SU-DHL-6 (cell line): ENCODE data around the gene JMJD7.

Source experiments
- H2AFZ ChIP-seq: fragments of 200-600 bp; sonication (generic); 2 replicates; pipeline ENCODE4 v1.6.1; 2014; ENCODE audit warnings: low read depth, mild to moderate bottlenecking, moderate library complexity, mixed read lengths, antibody characterized with exemption, low read length; ENCODE audit not compliant: severe bottlenecking
- H3F3A ChIP-seq: fragments of 200-600 bp; shearing (Covaris generic); 2 replicates; pipeline ENCODE4 v1.6.0; 2016; ENCODE audit warnings: antibody characterized with exemption, mild to moderate bottlenecking; ENCODE audit not compliant: insufficient read depth
- H3K27ac ChIP-seq: fragments of 200-600 bp; sonication (generic); 2 replicates; pipeline ENCODE4 v1.5.1; 2016; ENCODE audit warnings: low read depth, mild to moderate bottlenecking, low read length, moderate library complexity, mixed read lengths
- H3K27me3 ChIP-seq: fragments of 200-600 bp; sonication (generic), shearing (Covaris generic); 2 replicates; pipeline ENCODE4 v1.6.0; 2014; ENCODE audit warnings: mild to moderate bottlenecking, low read length
- H3K36me3 ChIP-seq: fragments of 200-600 bp; sonication (generic); 2 replicates; pipeline ENCODE4 v1.6.1; 2014; ENCODE audit warnings: mild to moderate bottlenecking, low read length, mixed read lengths
- H3K4me2 ChIP-seq: fragments of 300-600, 200-600 bp; shearing (Covaris generic), sonication (generic); 2 replicates; pipeline ENCODE4 v1.6.0; 2014; ENCODE audit warnings: low read length, low read depth, mild to moderate bottlenecking; ENCODE audit not compliant: poor library complexity, severe bottlenecking
- H3K4me3 ChIP-seq: fragments of 200-600 bp; sonication (generic); 2 replicates; pipeline ENCODE4 v1.5.1; 2014; ENCODE audit warnings: antibody characterized with exemption, low read length, mild to moderate bottlenecking, mixed read lengths; ENCODE audit not compliant: insufficient read depth, poor library complexity, severe bottlenecking
- H3K79me2 ChIP-seq: fragments of 200-600 bp; sonication (generic); 2 replicates; pipeline ENCODE4 v1.6.1; 2014; ENCODE audit warnings: mild to moderate bottlenecking, low read length, moderate library complexity; ENCODE audit not compliant: insufficient read depth
- H3K9ac ChIP-seq: fragments of 200-600 bp; sonication (generic); 2 replicates; pipeline ENCODE4 v1.7.0; 2014; ENCODE audit warnings: mild to moderate bottlenecking, low read length
- H3K9me2 ChIP-seq: fragments of 200-600 bp; sonication (generic); replicated peaks from 2 replicates; pipeline ENCODE4 v1.6.1; 2014; ENCODE audit warnings: low read length; ENCODE audit not compliant: insufficient read depth
- H3K9me3 ChIP-seq: fragments of 200-600 bp; sonication (generic); 2 replicates; pipeline ENCODE4 v1.6.1; 2014; ENCODE audit warnings: low read length, mixed read lengths; ENCODE audit not compliant: insufficient read depth
- H4K20me1 ChIP-seq: fragments of 200-600 bp; sonication (generic); 2 replicates; pipeline ENCODE4 v1.6.1; 2014; ENCODE audit warnings: low read depth, mild to moderate bottlenecking, antibody characterized with exemption, low read length, moderate library complexity, mixed read lengths
- EZH2phosphoT487 ChIP-seq: fragments of 200-600 bp; sonication (generic), shearing (Covaris generic); conservative IDR thresholded peaks from 2 replicates; pipeline ENCODE4 v1.6.1; 2018; ENCODE audit warnings: mild to moderate bottlenecking, antibody characterized with exemption, low read length, moderate library complexity, mixed read lengths
- TF ChIP-seq, protein P1 (sequence below): fragments of 200-600 bp; sonication (generic); IDR thresholded peaks from one replicate; pipeline ENCODE4 v1.5.1; 2017; ENCODE audit warnings: antibody characterized with exemption, mild to moderate bottlenecking, low read length, moderate library complexity; ENCODE audit not compliant: insufficient read depth, poor library complexity, severe bottlenecking

The JMJD7 gene

DNA sequence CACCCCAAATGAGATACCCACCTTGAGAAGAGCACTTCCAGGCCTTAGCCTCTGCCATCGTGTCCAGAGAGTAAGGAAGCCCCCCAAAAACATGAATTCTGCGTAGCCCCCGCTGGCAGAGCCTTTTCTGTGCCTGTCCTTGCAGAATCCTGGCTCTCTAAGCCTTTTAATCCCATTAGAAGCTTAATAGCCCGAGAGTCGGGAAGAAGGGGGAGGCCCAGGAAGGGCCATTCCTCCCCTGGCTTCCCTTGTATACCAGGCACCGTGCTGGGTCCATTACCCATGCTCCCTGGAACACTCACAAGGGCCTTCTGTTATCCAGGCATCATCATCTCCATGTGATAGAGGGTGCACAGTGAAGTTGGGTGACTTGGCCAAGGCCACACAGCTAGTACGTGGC lies 58.8 kb downstream of the JMJD7 start:
- Histone ChIP-seq H3K27me3 (no peaks in the 10 kb centered on the region), H3K9me2 (no peaks in the 10 kb centered on the region), H3K27ac (no peak overlapping the region), H3K4me3 (no peak overlapping the region), H3K9ac (no peak overlapping the region), H3K79me2 (no peaks in the 10 kb centered on the region), H3K4me2 (no peak overlapping the region), H3K36me3 (no peaks in the 10 kb centered on the region), H2AFZ (no peak overlapping the region), H3F3A (no peaks in the 10 kb centered on the region), H3K9me3 (no peaks in the 10 kb centered on the region), H4K20me1 (no peaks in the 10 kb centered on the region)
- TF ChIP-seq, protein P1, sequence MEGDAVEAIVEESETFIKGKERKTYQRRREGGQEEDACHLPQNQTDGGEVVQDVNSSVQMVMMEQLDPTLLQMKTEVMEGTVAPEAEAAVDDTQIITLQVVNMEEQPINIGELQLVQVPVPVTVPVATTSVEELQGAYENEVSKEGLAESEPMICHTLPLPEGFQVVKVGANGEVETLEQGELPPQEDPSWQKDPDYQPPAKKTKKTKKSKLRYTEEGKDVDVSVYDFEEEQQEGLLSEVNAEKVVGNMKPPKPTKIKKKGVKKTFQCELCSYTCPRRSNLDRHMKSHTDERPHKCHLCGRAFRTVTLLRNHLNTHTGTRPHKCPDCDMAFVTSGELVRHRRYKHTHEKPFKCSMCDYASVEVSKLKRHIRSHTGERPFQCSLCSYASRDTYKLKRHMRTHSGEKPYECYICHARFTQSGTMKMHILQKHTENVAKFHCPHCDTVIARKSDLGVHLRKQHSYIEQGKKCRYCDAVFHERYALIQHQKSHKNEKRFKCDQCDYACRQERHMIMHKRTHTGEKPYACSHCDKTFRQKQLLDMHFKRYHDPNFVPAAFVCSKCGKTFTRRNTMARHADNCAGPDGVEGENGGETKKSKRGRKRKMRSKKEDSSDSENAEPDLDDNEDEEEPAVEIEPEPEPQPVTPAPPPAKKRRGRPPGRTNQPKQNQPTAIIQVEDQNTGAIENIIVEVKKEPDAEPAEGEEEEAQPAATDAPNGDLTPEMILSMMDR = no peak
- no peak for TF ChIP-seq EZH2phosphoT487

DNA sequence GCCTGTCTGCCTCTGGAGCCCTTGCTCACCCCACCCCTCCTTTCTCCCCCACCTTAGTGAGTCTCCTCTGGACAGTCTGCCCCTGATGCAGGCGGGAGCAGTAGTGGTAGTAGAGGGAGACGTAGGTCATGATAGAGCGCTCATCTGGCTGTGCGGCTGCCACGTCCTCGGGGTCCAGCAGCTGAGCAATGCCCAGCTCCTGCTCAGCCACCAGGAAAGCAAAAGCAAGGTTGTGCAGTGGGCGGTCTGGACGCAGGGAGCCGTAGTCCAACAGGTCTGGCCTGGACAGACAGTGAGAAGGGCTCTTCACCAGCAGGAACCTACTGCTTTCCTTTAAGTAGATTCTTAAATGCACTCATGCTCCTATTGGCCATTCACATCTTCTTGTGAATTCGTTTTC lies 59.3 kb downstream of the JMJD7 start:
- no peaks in the 10 kb centered on the region for H3K9me2 ChIP-seq
- no peaks in the 10 kb centered on the region for H3K79me2 ChIP-seq
- H3K9me3 ChIP-seq = no peaks in the 10 kb centered on the region
- H3K27me3 ChIP-seq = no peaks in the 10 kb centered on the region
- no peaks in the 10 kb centered on the region for H3K36me3 ChIP-seq
- no peak for TF ChIP-seq EZH2phosphoT487
- TF ChIP-seq, protein P1 = no peak
- no peak overlapping the region for H3K4me3 ChIP-seq
- H3K27ac ChIP-seq = no peak overlapping the region
- H4K20me1 ChIP-seq = no peaks in the 10 kb centered on the region
- H3K4me2 ChIP-seq = no peak overlapping the region
- no peak overlapping the region for H3K9ac ChIP-seq
- H2AFZ ChIP-seq = no peak overlapping the region
- H3F3A ChIP-seq = no peaks in the 10 kb centered on the region
